ENCODE data around the gene SLC26A8. TPM values are rescaled to one million over a fixed set of nuclear protein-coding genes. Genes with fewer than 3 reads are reported as not detected.

SLC26A8 gene
- total RNA-seq, 1 experiment from 2014 or later: not detected

- Histone ChIP-seq H4K20me1 (ENCODE audit: insufficient read depth) (peaks cover 39% of the 10 kb centered on the region), H3K4me2 (no peak overlapping the region), H3K9me2 (ENCODE audit: insufficient read depth) (no peaks in the 10 kb centered on the region), H3K4me1 (replicated peaks; ENCODE audit: insufficient read depth) (peaks cover 7% of the 10 kb centered on the region; the same call in 1 of the 2 replicates), H3K9me3 (ENCODE audit: insufficient read depth, low read depth) (no peaks in the 10 kb centered on the region), H3K4me3 (no peak overlapping the region), H2AFZ (no peak overlapping the region), H3K36me3 (ENCODE audit: low read depth) (peaks cover 24% of the 10 kb centered on the region; the same call in 1 of the 2 replicates), H3K79me2 (ENCODE audit: low read depth) (peaks cover 84% of the 10 kb centered on the region), H3F3A (ENCODE audit: insufficient read depth, low read depth) (peaks cover 11% of the 10 kb centered on the region; the same call in 1 of the 2 replicates), H3K27me3 (ENCODE audit: insufficient read depth, low read depth) (no peaks in the 10 kb centered on the region), H3K27ac (no peak overlapping the region)
- BruUV-seq (replicated peaks): no TSS peak
- intact Hi-C loops (cut with micrococcal nuclease; ENCODE audit: unreplicated experiment): no loop called here
- CTCF ChIA-PET: no interaction called here
- DNase-seq: no peak
- POLR2A ChIA-PET (ENCODE audit: unreplicated experiment): no interaction called here
- TF ChIP-seq EZH2 (IDR thresholded peaks at IDR 0.05; ENCODE audit: low read depth) (no peak), CTCF (conservative IDR thresholded peaks at IDR 0.05) (no peak)
These were observed 30.0 kb upstream of the SLC26A8 start for GRCh38 chr6:36054415-36054814.

- peaks cover 22% of the 10 kb centered on the region; the same call in 1 of the 2 replicates for H3K36me3 ChIP-seq (ENCODE audit: low read depth)
- intact Hi-C loops (cut with micrococcal nuclease; ENCODE audit: unreplicated experiment): no loop called here
- POLR2A ChIA-PET (ENCODE audit: unreplicated experiment): no interaction called here
- no peaks in the 10 kb centered on the region for H3K9me2 ChIP-seq (ENCODE audit: insufficient read depth)
- peaks cover 11% of the 10 kb centered on the region; the same call in 1 of the 2 replicates for H3F3A ChIP-seq (ENCODE audit: insufficient read depth, low read depth)
- no peak overlapping the region for H3K4me2 ChIP-seq
- CTCF ChIA-PET: no interaction called here
- H3K4me1 ChIP-seq (replicated peaks; ENCODE audit: insufficient read depth): peaks cover 7% of the 10 kb centered on the region; the same call in 1 of the 2 replicates
- no peak overlapping the region for H3K27ac ChIP-seq
- no peaks in the 10 kb centered on the region for H3K27me3 ChIP-seq (ENCODE audit: insufficient read depth, low read depth)
- H4K20me1 ChIP-seq (ENCODE audit: insufficient read depth): peaks cover 39% of the 10 kb centered on the region
- TF ChIP-seq CTCF (conservative IDR thresholded peaks at IDR 0.05) (no peak), EZH2 (IDR thresholded peaks at IDR 0.05; ENCODE audit: low read depth) (no peak)
- H2AFZ ChIP-seq: no peak overlapping the region
- no TSS peak for BruUV-seq (replicated peaks)
- H3K79me2 ChIP-seq (ENCODE audit: low read depth): peaks cover 86% of the 10 kb centered on the region
- no peaks in the 10 kb centered on the region for H3K9me3 ChIP-seq (ENCODE audit: insufficient read depth, low read depth)
- no peak overlapping the region for H3K4me3 ChIP-seq
- no peak for DNase-seq
These were observed 29.4 kb upstream of the SLC26A8 start for GRCh38 chr6:36053878-36054277.

- no peak for DNase-seq
- BruUV-seq (replicated peaks): no TSS peak
- H3K4me1 ChIP-seq (replicated peaks; ENCODE audit: insufficient read depth): peaks cover 7% of the 10 kb centered on the region; the same call in 1 of the 2 replicates
- H3K27ac ChIP-seq: peak overlapping the region; percentile 11; the same call in 1 of the 2 replicates
- no peak for TF ChIP-seq CTCF (conservative IDR thresholded peaks at IDR 0.05)
- TF ChIP-seq EZH2 (IDR thresholded peaks at IDR 0.05; ENCODE audit: low read depth): no peak
- ChIA-PET POLR2A (ENCODE audit: unreplicated experiment) (no interaction called here), CTCF (no interaction called here)
- H3K27me3 ChIP-seq (ENCODE audit: insufficient read depth, low read depth): no peaks in the 10 kb centered on the region
- intact Hi-C loops (cut with micrococcal nuclease; ENCODE audit: unreplicated experiment): no loop called here
- no peak overlapping the region for H3K4me2 ChIP-seq
- H3K79me2 ChIP-seq (ENCODE audit: low read depth): peaks cover 86% of the 10 kb centered on the region
- H3K9me2 ChIP-seq (ENCODE audit: insufficient read depth): no peaks in the 10 kb centered on the region
- no peak overlapping the region for H3K4me3 ChIP-seq
- H3K36me3 ChIP-seq (ENCODE audit: low read depth): peaks cover 22% of the 10 kb centered on the region; the same call in 1 of the 2 replicates
- H3K9me3 ChIP-seq (ENCODE audit: insufficient read depth, low read depth): no peaks in the 10 kb centered on the region
- H3F3A ChIP-seq (ENCODE audit: insufficient read depth, low read depth): peaks cover 11% of the 10 kb centered on the region; the same call in 1 of the 2 replicates
- peaks cover 35% of the 10 kb centered on the region for H4K20me1 ChIP-seq (ENCODE audit: insufficient read depth)
- H2AFZ ChIP-seq: no peak overlapping the region
These were observed 27.7 kb upstream of the SLC26A8 start for GRCh38 chr6:36052097-36052496.
